ENCODE measurements around the gene VAC14.

The VAC14 gene

DNA sequence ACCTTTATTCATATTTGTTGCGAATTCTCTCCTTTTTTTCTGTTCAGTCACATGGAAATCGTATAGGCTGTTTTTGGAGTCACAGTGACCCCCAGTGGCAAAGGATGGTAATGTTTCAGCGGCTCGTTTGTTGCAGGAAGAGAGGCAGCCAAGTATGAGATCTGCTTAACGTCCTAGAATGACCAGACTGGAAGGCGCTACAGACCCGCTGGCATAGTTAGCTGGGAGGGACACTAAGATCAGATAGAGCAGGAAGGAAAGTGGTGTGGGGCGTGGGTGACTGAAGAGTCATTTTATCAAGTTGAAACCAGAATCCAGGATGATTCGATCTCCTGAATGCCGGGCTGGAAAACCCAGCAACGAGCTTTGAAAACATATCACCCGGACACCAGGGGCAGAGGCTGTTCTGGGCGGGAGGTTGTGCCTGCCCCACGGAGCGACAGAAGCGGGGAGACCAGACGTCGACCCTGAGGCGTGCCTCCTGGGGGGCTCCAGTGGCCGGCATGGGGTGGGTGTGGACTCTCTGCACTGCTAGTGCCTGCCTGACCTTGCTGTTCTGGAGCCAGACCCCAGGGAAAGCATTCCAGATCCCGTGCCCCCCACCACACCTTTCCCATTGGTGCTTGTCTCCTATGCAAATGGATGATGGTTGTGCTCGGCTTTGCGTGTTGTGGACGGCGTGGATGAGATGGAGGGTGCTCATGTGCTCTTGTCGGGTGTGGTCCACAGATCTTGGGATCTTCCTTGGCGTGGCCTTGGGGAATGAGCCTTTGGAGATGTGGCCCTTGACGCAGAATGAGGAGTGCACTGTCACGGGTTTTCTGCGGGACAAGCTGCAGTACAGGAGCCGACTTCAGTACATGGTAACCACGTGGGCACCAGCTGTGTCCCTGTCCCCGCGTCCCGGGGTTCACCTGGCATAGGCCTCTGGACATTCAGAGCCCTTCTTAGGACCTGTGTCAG is 146.9 kb downstream of the VAC14 start:
- ChIA-PET CTCF (interaction anchor here (0.6 to 4.2 kb wide), 30 partner anchors 8 to 885 kb away, joined by 3 to 27 read pairs (median 4); no protein-coding TSS in a partner anchor), POLR2A (interaction anchor here (1.1 kb wide), 1 partner anchor 274 kb away, joined by 3 read pairs; no protein-coding TSS in a partner anchor)
- no peak overlapping the region for H3K27ac ChIP-seq (ENCODE audit: extremely low read depth, low read depth, low read length)
- no peaks in the 10 kb centered on the region for H3K9me3 ChIP-seq (ENCODE audit: control insufficient read depth, insufficient read depth, low read depth, low read length)
- H3K4me1 ChIP-seq (ENCODE audit: control insufficient read depth, insufficient read depth, low read length): no peaks in the 10 kb centered on the region
- no peaks in the 10 kb centered on the region for H3K36me3 ChIP-seq (ENCODE audit: control insufficient read depth in 2 of 2, insufficient read depth in 1 of 2, low read length in 2 of 2)
- no peak overlapping the region; the same call in 1 of the 2 replicates for H3K4me3 ChIP-seq (ENCODE audit: low read depth, low read length)
- TF ChIP-seq, protein P1, sequence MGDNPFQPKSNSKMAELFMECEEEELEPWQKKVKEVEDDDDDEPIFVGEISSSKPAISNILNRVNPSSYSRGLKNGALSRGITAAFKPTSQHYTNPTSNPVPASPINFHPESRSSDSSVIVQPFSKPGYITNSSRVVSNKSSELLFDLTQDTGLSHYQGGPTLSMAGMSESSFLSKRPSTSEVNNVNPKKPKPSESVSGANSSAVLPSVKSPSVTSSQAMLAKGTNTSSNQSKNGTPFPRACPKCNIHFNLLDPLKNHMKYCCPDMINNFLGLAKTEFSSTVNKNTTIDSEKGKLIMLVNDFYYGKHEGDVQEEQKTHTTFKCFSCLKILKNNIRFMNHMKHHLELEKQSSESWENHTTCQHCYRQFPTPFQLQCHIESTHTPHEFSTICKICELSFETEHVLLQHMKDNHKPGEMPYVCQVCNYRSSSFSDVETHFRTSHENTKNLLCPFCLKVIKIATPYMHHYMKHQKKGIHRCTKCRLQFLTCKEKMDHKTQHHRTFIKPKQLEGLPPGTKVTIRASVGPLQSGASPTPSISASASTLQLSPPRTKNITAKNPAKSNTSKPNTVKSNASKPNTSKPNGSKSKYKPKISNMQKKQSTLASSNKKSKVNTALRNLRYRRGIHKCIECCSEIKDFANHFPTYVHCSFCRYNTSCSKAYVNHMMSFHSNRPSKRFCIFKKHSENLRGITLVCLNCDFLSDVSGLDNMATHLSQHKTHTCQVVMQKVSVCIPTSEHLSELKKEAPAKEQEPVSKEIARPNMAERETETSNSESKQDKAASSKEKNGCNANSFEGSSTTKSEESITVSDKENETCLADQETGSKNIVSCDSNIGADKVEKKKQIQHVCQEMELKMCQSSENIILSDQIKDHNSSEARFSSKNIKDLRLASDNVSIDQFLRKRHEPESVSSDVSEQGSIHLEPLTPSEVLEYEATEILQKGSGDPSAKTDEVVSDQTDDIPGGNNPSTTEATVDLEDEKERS (tag by site-specific recombination; IDR thresholded peaks at IDR 0.05): no peak
- TF ChIP-seq ZNF555 (tag by site-specific recombination; conservative IDR thresholded peaks at IDR 0.05): no peak
- 0 out of 2 replicates have a peak, but pooled peaks have one; percentile 2 for TF ChIP-seq KLF8 (tag by site-specific recombination; IDR thresholded peaks at IDR 0.05)
- no peak for TF ChIP-seq BCL11B (tag by site-specific recombination; IDR thresholded peaks at IDR 0.05; ENCODE audit: low read depth)
- no peak for TF ChIP-seq ZNF302 (tag by site-specific recombination; IDR thresholded peaks at IDR 0.05; ENCODE audit: low read depth)
- TF ChIP-seq RBAK (tag by site-specific recombination; IDR thresholded peaks at IDR 0.05): no peak
- no peak for TF ChIP-seq REPIN1 (tag by site-specific recombination; IDR thresholded peaks at IDR 0.05; ENCODE audit: low read depth)
- TF ChIP-seq ZNF510 (tag by site-specific recombination; IDR thresholded peaks at IDR 0.05; ENCODE audit: insufficient replicate concordance): no peak
- TF ChIP-seq ZNF335 (tag by site-specific recombination; conservative IDR thresholded peaks at IDR 0.05): 0 out of 2 replicates have a peak, but pooled peaks have one; percentile 33
- peak; percentile 65; the same call in 1 of the 2 replicates for TF ChIP-seq ZNF600 (tag by site-specific recombination; IDR thresholded peaks at IDR 0.05)
- TF ChIP-seq ZNF560 (tag by site-specific recombination; IDR thresholded peaks at IDR 0.05; ENCODE audit: borderline replicate concordance): no peak
- TF ChIP-seq KLF7 (tag by site-specific recombination; IDR thresholded peaks at IDR 0.05; ENCODE audit: borderline replicate concordance): no peak
- TF ChIP-seq GLIS2 (tag by site-specific recombination; IDR thresholded peaks at IDR 0.05): peak; percentile 26; the same call in 1 of the 2 replicates
- TF ChIP-seq YY2 (tag by site-specific recombination; IDR thresholded peaks at IDR 0.05): no peak
- no peak for TF ChIP-seq ZBTB8A (tag by site-specific recombination; IDR thresholded peaks at IDR 0.05)
- no peak for TF ChIP-seq KLF1 (tag by site-specific recombination; IDR thresholded peaks at IDR 0.05)
- no peak for TF ChIP-seq WT1 (tag by site-specific recombination; IDR thresholded peaks at IDR 0.05)
- no peak for TF ChIP-seq ZNF544 (tag by site-specific recombination; IDR thresholded peaks at IDR 0.05)
- TF ChIP-seq, protein P2, sequence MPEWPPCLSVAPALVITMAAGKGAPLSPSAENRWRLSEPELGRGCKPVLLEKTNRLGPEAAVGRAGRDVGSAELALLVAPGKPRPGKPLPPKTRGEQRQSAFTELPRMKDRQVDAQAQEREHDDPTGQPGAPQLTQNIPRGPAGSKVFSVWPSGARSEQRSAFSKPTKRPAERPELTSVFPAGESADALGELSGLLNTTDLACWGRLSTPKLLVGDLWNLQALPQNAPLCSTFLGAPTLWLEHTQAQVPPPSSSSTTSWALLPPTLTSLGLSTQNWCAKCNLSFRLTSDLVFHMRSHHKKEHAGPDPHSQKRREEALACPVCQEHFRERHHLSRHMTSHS (tag by site-specific recombination; IDR thresholded peaks at IDR 0.05): no peak
- no peak for TF ChIP-seq ZNF16 (tag by site-specific recombination; IDR thresholded peaks at IDR 0.05; ENCODE audit: low read depth)
- peak; percentile 96 for TF ChIP-seq ZNF654 (tag by site-specific recombination; IDR thresholded peaks at IDR 0.05; ENCODE audit: low read depth)
- TF ChIP-seq SALL2 (tag by site-specific recombination; IDR thresholded peaks at IDR 0.05; ENCODE audit: borderline replicate concordance): no peak
- no peak for TF ChIP-seq ZNF174 (tag by site-specific recombination; IDR thresholded peaks at IDR 0.05)
- no peak for TF ChIP-seq ZNF514 (tag by site-specific recombination; IDR thresholded peaks at IDR 0.05)
- TF ChIP-seq ZNF248 (tag by site-specific recombination; IDR thresholded peaks at IDR 0.05): no peak
- no peak for TF ChIP-seq ZNF433 (tag by site-specific recombination; IDR thresholded peaks at IDR 0.05; ENCODE audit: low read depth)
- no peak for TF ChIP-seq ZFP41 (tag by site-specific recombination; IDR thresholded peaks at IDR 0.05; ENCODE audit: borderline replicate concordance)
- TF ChIP-seq, protein P3, sequence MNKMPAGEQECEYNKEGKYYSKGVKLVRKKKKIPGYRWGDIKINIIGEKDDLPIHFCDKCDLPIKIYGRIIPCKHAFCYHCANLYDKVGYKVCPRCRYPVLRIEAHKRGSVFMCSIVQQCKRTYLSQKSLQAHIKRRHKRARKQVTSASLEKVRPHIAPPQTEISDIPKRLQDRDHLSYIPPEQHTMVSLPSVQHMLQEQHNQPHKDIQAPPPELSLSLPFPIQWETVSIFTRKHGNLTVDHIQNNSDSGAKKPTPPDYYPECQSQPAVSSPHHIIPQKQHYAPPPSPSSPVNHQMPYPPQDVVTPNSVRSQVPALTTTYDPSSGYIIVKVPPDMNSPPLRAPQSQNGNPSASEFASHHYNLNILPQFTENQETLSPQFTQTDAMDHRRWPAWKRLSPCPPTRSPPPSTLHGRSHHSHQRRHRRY (tag by site-specific recombination; IDR thresholded peaks at IDR 0.05): no peak
- 0 out of 2 replicates have a peak, but pooled peaks have one; percentile 23 for TF ChIP-seq KLF9 (tag by site-specific recombination; IDR thresholded peaks at IDR 0.05; ENCODE audit: low read depth)
- TF ChIP-seq ZSCAN30 (tag by site-specific recombination; IDR thresholded peaks at IDR 0.05): no peak
- TF ChIP-seq, protein P4, sequence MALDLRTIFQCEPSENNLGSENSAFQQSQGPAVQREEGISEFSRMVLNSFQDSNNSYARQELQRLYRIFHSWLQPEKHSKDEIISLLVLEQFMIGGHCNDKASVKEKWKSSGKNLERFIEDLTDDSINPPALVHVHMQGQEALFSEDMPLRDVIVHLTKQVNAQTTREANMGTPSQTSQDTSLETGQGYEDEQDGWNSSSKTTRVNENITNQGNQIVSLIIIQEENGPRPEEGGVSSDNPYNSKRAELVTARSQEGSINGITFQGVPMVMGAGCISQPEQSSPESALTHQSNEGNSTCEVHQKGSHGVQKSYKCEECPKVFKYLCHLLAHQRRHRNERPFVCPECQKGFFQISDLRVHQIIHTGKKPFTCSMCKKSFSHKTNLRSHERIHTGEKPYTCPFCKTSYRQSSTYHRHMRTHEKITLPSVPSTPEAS (tag by site-specific recombination; IDR thresholded peaks at IDR 0.05): no peak
- TF ChIP-seq ZNF350 (tag by site-specific recombination; IDR thresholded peaks at IDR 0.05): no peak

Data from HEK293 (cell line).